CD4-positive, alpha-beta T cell treated with Interleukin-10 for 1 hour (primary cell): ENCODE results near the gene TNFRSF25.
"Not testable (repeated sequence)": the region's sequence is repeated elsewhere in the genome, so short reads cannot be mapped to it uniquely, and the experiment has no call there.

Experiments
- DNase-seq: peaks from one replicate; pipeline ENCODE4 v3.0.0-alpha.2; 2020

Gene TNFRSF25

DNA sequence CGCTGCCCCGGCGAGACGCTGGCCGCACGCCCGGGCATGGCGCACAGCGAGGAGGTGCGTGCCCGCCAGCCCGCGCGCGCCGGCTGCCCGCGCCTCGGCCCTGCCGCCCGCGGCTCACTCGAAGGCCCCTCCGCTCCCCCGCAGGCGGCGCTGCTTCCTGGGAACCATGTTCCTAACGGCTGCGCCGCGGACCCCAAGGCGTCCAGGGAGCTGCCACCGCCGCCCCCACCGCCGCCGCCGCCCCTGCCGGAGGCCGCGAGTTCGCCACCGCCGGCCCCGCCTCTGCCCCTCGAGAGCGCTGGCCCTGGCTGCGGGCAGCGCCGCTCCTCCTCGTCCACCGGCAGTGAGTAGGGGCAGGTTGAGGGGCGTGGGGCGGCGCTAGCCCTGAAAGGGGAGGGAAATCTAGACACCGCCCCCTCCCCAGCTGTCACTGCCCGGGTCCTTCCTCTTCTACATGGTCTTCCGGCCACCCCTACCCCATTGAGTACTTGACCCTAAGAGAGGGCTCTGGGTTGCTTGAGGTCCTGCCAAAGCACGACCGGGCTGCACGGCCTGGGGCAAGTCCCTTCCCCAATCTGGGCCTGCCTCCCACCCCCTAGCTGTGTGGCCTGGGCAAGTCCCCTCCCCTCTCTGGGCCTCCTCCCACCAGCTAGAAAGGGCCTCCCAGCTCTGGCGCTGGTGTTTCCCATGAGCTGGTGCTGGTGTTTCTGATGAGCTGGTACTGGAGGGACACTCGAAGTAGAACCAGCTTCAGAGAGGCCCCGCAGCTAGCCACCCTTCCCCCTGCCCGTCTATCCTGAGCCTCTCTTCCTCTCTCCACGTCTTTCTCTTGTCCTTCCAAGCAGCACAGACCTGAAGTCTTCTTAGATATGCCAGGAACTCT lies 17.0 kb downstream of the TNFRSF25 start:
- DNase-seq, result peak; percentile 44

DNA sequence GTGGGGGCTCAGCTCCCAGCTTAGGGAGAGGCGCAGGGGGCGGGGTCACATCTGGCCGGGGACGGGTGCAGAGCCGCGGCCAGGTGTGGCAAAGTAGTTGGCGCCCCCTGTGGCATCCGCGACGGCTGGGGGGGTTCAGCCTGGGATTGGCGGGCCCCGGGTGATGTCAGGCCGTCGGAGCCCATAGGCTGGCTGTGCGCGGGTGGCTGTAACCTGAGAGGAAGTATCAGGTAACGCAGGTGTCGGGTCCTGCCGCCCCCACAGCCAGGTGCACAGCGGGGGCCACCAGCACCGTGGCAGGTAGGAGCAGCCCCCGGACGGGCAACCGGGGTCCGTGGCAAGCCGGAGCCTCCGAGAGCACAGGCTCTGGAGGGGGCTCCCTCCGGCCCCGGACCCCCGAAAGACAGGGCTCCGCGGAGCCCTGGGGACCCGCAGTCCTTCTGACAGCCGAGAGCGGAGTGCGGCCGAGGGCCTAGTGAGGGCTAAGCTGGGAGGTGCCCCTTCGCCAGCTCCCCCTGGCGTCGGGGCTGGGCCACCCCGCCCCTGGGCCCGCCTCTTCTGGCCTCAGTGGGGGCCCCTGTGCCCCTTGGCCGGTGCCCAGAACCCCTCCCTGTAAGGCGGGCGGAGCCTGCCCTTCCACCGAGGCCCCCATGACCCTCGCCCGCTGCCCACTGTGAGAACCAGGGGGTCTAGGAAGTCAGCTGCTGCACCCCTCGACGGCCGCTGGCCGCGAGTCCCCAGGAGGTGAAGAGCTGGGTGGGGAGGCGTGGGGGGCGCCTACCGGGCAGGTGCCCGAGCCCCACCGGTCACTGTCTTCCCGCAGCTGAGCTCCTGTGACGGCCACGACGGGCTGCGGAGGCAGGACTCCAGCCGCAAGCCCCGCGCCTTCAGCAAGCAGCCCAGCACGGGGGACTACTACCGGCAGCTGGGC lies 17.9 kb downstream of the TNFRSF25 start:
- peak; percentile 67 for DNase-seq

DNA sequence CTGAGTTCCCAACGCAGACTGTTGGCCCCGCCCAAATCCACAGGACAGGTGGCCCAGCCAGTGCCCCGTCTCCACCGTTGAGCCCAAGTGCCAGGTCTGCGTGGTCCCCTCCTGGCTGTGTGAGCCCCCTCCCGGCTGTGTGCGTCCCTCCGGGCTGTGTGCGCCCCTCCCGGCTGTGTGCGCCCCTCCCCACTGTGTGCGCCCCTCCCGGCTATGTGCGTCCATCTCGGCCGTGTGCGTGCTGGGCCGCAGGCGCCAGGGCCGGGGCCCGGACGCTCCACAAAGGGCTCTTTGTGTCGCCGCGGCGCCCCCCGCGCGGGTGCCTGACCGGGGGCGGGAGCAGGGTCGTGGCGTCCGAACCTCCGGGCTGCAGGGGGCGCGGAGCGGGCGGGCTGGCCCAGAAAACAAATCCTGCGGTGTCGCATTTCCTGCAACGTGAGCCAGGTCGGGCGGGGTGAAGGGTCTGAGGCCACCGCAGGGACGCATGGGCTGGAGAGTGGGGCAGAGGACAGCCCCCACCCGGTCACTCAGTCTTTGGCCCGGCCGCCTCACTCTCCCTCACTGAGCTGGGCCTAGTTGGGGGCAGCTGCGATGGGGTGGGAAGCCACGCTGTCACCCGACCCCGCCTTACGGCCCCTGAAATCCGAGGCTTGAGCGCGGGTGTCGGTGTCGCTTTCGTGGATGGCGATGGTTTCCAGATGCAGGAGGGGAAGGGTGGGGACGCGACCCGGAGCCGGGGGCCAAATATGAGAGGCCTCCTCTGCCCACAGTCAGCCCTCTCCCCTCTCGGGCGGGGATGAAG lies 18.8 kb downstream of the TNFRSF25 start:
- DNase-seq, result no peak

DNA sequence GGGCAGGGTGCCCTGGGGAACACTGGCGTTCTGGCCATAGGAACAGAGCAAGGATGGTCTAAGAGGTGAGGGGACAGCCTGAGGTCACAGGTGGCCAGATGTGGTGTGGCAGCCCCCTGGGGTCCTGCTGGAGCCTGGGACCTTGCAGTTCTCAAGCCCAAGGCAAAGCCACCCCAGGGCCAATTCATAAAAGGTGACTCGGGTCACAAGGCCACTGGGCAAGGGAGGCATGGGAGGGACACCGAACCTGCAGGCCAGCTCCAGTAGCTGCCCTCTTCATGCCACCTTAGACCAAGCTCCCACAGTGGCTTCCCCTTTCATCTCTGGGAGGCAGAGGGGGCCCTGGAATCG lies 19.3 kb downstream of the TNFRSF25 start:
- no peak for DNase-seq

DNA sequence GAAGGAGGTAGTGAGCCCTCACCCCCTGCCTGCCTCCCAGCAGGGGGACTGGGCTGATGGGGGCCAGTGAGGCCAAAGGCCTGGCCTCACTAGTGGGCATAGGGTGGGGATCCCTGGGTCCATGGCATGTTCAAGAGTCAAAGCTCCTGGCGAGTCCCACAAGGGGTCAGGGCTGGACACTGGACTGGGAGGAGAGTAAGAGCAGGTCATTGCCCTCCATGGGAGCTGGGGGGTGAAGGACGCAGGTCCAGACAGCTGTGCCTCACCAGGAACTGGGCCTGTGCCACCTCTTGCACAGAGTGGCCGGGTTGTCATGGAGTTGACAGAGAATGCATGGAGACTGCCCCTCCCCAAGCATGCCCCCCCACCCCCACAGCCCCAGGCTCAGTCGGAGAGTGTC lies 20.0 kb downstream of the TNFRSF25 start:
- DNase-seq, result not testable (repeated sequence)

DNA sequence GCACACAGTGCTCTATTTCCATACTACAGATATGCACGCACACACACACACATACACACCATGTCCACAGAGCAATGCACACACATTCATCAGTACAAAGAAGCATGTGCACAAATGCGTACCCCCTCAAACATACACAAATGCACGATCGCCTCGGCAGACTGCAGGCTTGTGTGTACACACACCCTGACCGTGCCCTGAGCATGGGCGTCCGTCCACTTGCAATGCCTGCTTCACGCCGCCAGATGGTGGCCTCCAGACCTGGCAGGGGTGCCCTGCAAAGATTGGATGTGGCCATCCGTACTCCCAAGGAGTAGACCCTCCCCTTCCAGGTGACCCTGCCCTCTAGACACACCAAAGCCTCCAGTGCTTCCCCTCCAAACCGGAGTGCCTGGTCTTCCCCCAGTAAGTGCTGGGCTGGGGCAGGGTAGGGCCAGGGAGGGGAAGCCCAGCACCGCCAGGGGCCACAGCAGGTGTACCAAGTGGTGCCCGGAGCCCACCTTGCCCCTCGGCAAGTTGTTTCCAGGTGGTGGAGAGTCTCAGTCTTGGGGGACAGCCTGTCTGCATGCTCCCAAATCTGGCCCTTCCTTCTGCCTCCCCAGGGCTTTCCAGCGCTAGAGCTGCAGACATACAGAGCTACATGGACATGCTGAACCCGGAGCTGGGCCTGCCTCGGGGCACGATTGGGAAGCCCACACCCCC lies 20.8 kb downstream of the TNFRSF25 start:
- DNase-seq, result peak; percentile 61

DNA sequence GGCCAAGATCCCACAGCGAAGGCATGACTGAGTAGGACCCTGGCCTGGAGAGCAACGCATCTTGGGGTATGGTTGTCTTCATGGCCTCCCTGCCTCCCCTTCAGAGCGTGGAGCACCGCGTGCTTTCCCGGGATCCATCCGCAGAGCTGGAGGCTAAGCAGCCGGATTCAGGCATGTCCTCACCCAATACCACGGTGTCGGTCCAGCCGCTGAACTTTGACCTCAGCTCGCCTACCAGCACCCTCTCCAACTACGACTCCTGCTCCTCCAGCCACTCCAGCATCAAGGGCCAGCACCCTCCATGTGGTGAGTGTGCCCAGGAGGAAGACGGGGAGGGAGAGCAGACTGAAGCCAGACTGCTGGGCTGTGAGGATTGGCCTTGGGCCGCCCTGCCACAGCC lies 21.6 kb downstream of the TNFRSF25 start:
- DNase-seq, result no peak

DNA sequence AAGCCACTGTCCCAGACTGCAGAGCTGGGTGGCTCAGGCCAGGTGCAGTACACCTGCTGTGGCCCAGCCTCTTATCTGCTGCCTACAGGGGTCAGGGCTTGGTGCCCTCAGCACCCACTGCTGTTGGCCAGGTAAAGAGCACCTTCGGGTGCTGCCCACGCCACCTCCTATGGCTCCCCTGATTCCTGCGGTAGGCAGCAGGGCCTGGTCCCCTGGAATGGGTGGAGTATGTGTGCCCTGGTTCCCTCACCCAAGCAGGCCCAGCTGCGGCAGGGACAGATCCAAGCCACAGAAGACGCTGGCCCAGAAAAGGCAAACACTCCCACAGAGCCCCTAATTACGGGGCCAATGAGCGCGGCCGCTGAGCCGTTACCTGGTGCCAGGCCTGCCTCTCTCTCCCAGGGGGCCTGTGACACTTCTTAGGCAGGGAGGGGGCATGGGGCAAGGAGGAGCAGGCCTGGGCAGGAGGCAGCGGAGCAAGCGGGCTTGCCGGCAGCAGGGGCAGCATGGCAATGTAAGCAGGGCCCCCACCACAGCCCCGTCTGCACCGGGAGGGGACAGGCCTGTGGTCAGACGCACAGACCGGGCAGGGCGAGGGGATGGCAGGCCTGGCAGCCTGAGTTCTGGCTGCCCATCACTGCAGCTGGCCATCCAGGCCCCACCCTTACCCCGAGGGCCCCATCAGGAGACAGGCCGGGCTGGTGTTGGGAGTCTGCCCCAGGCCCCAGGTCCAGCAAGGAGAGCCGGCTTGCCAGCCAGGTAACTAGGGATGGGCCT lies 22.4 kb downstream of the TNFRSF25 start:
- no peak for DNase-seq

GRCh38 chr1:6441586-6441985 lies 24.4 kb downstream of the TNFRSF25 start:
- DNase-seq, result no peak

GRCh38 chr1:6440198-6441126 lies 25.5 kb downstream of the TNFRSF25 start:
- peak; percentile 82 for DNase-seq

- peak; percentile 79 for DNase-seq
Observed at GRCh38 chr1:6438047-6438525, 27.9 kb downstream of the TNFRSF25 start.

- not testable (repeated sequence) for DNase-seq
Observed at GRCh38 chr1:6437012-6437700, 28.8 kb downstream of the TNFRSF25 start.

DNA sequence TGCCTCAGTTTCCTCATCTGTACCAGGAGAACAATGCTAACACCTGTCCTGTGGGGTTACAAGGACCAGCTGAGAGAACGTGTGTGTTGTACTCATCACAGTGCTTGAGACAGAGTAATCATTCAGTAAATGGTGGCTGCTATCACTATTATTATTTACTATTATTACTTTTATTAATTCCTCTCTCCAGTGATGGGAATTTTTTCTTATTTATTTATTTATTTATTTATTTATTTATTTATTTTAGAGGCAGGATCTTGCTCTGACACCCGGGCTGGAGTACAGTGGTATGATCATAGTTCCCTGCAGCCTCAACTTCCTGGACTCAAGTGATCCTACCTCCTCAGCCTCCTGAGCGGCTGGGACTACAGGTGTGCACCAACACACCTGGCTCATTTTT lies 29.7 kb downstream of the TNFRSF25 start:
- not testable (repeated sequence) for DNase-seq

GRCh38 chr1:6435547-6435946 lies 30.4 kb downstream of the TNFRSF25 start:
- DNase-seq, result no peak

DNA sequence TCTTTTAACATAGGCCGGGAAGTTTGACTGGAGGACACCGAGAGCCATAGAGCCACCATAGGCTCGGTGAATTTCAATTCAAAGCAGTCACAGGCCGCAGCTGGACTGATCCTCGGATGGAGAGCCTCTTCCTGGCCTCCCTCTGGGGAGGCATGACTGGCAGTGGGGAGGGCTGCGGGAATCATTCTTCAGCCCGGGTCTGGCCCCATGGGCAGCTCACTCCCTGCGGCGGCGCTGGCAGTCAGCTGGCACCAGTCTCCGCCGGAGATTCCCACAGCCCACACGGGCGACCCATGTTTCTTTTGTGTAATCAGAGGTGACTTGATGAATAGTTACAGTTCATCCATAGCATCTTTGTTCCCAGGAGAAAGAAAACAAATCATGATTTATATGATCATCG lies 30.8 kb downstream of the TNFRSF25 start:
- no peak for DNase-seq

DNA sequence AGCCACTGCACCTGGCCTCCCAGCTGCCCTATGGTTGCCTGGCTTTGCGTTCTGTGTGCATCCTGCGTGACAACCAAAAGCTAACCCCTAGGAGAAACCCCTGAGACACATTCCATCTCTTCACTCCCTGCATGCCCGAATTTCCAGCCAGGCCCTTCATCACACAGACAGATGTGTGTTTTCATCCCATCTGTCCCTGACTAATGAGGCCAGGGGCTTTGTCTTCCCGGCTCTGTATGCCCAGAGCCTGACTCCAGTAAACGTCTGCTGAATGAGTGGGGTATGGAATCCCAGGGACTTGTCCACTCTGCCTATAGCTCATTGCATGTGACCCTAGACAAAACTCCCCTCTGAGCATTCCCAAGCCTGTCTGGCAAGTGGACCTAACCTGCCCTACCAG lies 31.8 kb downstream of the TNFRSF25 start:
- DNase-seq, result no peak

DNA sequence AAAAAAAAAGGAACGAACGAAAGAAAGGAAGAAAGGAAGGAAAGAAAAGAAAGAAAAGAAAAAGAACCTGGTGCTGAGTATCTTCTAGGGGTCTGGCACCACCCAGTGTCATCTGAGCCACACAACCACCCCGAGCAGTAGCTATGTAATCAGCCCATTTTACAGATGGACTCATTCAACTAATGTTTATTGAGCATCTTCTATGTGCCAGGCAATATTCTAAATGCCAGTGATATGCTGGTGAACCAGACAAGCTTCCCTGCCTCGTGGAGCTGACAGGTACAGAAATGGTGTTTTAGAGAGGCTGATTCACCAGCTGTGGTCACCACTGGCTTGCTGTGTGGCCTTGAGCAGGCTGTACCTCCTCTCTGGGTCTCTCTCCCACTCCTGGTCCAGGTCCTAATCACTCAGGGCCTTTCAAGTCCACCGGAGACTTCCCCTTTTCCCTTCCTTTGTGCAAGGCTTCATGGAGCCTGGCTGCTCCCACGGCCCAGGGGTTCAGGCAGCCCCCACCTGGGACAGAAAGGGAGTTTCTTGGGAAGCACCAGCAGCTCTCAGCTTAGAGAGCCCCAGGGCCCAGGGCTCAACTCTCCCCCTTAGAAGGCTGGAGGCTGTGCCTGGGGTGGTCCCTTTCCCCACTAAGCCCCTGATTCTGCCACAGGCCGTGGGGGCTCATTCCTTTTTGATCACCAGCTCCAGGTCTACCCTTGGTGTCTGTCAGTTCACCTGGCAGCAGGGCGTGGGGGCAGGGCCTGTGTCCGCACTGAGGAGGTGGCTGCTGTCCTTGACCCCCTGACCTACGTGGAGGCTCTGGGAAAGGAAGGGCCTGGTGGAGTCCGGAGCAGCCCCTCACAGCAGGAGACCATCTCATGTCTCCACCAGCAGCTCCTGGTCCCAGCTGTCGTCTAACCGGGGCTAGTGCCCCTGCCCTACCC lies 34.1 kb downstream of the TNFRSF25 start:
- DNase-seq, result not testable (repeated sequence)

GRCh38 chr1:6429660-6430411 lies 36.1 kb downstream of the TNFRSF25 start:
- DNase-seq, result not testable (repeated sequence)
